Measurements from ENCODE around the gene WFIKKN2.
A peak's percentile ranks its signal among the peaks of the same experiment; 100 is the strongest.
"Not testable (repeated sequence)": the region's sequence is repeated elsewhere in the genome, so short reads cannot be mapped to it uniquely, and the experiment has no call there.

WFIKKN2 gene

DNA sequence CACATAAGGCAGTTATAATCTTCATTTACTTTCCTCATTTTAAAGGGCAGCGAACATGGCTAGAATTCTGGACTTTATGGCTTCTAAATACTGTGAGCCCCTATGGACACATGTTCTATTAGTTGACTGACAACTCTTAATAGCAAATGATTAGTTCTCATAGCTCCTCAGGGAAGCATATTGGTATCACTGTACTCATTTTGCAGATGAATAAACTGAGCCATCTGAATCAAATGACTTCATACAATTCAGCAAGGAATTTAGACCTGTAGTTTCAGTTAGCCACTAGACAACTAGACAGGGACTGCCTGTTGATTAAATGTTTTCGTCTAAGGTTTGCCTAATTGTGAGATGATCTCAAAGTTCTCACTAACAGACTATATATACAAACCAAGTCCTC lies 21.0 kb downstream of the WFIKKN2 start:
- DNase-seq, result no peak

DNA sequence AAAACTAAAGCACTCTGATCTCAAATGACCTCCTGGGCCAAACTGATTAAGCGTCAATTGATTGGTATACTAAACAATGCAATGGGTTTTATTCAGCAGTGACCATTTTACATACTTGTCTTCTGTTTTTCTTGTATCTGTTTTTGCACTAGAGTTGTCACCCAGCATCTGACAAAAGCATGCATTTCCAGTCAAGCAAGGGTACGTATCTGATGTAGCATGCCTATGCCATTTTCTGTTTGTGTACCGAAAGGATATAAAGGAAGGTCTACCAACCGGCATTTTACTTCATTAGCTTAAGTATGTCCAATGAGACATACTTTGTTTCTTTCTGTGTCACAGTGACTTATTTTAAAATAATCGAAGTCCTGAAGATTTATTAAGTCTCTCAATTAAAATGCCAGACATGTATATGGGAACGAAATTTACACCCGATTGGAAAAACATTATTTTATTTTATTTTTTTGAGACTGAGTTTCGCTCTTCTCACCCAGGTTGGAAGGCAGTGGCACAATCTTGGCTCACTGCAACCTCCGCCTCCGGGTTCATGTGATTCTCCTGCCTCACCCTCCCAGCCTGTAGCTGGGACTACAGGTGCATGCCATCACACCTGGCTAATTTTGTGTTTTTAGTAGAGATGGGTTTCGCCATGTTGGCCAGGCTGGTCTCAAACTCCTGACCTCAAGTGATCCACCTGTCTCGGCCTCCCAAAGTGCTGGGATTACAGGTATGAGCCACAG lies 23.3 kb downstream of the WFIKKN2 start:
- no peak for DNase-seq

DNA sequence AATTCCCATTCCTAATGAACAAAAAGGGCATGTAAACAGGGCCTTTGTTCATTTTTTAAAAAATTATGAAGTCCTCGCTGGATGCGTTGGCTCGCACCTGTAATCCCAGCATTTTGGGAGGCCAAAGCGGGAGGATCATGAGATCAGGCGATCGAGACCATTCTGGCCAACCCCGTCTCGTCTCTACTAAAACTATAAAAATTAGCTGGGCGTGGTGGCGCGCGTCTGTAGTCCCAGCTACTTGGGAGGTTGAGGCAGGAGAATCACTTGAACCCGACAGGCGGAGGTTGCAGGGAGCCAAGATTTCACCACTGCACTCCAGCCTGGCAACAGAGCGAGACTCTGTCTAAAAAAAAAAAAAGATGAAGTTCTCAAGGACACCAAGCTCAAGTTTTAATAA lies 24.3 kb downstream of the WFIKKN2 start:
- DNase-seq, result not testable (repeated sequence)

DNA sequence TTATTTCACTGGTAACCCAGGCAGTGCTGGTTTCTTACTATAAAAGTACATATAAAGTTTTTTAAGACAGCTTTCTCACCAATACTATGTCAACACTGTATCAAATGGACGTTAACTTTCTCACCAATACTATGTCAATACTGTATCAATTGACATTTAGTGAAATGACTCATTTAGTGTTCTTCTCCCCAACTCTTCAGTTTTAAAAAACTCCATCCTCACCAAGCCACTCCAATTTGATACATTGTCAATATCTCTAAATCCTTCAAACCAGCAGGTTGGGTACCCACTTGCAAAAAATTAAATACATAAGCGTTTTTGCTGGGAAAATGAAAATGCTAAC lies 25.9 kb downstream of the WFIKKN2 start:
- no peak for DNase-seq

DNA sequence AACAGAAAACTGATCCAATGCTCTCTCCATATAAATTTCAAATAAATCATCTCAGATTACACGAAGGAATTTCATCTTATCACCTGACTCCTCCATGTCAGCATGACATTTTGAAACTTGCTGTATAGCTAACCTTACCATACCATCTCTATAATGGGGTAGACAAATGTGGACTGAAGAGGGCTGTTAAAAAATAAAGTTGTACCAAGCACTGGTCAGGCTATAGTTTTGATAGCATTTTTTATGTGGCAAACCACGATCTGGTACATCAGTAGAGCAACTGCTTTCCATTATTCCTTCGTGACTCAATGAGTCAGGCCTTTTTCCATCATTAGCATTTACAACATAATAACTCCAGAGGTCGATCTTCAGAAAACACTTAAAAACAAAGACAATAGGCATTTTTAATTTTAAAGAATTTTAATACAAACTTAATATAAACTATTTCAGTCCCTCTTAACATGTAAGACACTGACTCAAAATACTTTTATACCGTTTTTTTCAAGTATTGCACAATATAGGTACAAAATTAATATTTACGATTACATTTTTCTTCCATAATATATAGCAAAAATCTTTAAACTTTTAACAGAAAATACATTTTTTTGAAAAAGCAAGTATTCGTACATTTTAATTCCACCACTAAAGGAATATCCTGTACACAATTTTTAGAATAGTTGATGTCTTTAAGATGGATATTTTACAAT lies 26.6 kb downstream of the WFIKKN2 start:
- DNase-seq, result peak; percentile 17

DNA sequence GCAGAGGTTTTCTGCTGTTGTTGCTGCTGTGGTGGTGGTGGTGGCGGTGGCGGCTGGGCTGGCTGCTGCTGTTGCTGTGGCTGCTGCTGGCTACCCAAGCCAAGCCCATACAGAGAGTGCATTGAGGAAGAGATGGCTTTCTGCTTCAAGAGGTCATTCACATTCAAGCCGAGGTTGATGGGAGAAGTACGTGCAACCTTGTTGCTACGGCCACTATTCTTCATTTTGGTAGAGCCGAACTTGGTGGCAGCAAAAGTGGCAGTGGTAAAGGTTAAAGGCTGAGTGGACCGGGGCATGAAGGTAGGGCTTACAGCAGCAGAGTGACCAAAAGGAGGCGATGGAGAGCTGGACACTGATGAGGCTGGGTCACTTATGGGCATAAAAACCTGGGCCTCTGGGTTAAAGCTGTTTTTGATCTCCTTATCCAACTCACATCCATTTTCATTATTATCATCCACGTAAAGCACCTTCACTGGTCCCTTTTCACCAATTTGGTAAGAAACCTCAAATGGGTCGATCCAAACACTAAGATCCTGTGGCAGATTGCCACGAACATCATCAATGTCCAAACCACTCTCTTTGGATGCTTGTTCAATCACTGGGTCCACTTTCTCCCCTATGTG lies 27.9 kb downstream of the WFIKKN2 start:
- no peak for DNase-seq

DNA sequence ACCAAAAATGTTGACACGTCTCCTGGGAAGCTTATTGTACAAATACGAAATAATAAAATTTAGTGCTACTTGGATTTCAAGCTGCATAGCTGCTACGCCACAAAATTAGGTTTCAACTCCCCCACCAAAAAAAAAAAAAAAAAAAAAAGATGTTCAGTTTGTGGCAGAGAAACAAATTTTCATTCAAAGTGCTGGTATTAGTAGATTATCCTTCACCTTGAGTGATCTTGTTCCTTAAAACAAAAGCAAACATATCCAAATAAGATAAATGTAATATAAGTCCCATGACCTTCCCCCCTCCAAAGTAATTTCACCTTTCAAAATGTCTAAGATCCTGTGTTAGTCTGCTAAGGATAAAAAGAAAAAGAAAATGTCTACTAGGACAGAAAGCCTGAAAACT lies 28.5 kb downstream of the WFIKKN2 start:
- no peak for DNase-seq

DNA sequence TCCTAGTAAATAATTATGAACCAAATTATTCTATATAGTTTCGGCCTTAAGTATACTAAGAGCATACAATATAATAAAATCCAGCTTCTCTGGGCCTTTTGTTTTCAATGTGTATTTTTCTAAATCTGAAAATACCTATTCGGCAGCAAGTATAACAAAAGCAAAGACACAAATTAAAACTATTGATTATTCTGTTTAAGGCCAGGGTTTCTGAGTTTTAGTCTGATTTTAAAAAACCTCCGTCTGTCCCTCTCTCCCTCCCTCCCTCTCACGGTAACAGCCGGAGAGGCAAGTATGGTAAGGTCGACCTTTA lies 29.3 kb downstream of the WFIKKN2 start:
- DNase-seq, result no peak

DNA sequence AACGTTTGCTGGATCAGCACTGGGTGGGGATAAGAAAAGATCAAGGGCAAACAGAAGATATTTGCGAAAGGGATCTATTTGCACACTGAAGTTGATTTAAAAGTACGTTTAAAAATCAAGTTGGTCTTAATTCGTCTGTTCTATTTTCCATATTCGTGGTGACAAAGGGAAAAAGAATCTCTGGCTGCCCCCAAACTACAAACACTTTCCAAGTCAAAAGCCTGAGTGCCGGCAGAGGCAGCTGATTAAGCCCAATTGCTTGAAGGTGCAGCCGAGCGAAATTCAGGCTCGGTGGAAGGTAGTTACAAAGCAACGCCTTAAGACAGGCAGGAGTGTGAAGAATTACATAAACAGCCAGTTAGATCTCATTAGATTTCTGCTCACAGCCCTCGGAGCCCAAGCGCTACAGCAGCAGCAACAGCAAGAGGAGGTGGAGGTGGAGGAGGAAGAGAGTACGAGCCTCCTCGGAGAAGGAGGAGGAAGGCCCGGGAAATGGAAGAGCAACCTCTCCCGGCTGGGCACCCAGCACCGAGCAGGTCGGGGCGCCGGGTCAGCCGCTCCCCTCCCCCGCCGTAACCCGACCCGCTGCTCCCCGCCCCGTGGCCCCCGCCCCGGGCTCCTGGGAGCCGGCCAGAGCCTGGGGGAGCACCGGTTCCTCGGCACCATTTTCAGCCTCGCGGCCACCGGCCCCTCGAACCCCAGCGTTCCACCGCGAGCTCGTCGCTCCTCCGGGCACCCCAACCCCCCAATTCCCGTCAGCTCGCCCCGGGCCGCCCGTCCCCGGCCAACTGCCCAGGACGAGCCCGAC lies 29.9 kb downstream of the WFIKKN2 start:
- peak; percentile 37 for DNase-seq

DNA sequence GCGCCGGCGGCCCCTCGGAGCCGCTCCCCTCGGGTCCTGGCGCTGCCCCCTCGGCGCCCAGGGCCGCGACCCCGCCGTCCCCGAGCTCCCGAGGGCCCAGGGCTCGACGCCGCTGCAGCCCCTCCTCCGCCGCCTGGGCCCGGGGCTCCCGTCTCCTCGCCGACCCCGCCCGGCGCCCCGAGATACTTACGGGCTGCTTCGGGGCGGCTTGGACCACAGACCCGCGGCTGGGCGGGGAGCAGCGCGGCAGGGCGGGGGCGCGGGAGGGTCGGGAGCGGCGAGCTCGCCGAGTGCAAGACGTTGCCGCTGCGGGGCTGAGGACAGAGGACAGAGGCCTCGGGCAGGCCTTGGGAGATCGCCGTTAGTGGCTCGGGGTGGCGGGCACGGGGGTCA lies 30.5 kb downstream of the WFIKKN2 start:
- DNase-seq, result no peak

DNA sequence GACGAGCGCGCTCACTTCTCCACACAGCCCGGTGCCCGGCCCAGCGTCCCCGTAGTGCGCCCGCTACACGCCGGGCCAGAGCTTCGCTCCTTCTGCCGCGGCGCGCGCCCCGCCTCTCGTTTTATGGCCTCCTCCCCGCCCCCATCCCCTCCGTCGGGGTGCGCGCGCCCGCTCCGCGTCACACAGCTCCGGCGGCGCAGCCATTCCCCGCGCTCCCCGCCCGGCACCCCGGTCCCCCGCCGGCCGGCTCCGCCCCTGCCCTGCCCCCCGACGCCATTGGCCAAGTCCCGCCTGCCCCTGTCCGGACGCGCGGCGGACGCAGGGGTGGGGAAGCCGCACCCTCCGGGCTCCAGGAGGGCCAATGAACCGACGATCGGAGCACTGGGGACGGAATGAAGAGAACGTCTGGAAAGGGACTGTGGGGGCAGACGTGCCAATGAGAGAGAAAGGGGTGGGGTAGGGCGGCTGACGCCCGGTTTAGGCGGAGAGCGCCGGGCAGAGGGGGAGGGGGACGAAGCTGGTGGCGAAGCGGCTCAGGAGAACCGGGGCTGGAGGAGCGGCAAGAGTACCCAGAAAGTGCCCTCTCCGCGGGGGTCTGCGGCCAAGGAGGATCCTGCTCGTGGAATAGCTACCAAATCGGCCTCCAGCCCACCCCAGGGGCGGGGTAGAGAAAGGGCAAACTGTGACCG lies 31.0 kb downstream of the WFIKKN2 start, which contains the start of gene TOB1:
Gene TOB1 (minus strand): TSS at position 94 of the 689 bp plus-strand sequence. CDS start 2,337 bp downstream, outside the sequence.
- DNase-seq, result peak; percentile 96

DNA sequence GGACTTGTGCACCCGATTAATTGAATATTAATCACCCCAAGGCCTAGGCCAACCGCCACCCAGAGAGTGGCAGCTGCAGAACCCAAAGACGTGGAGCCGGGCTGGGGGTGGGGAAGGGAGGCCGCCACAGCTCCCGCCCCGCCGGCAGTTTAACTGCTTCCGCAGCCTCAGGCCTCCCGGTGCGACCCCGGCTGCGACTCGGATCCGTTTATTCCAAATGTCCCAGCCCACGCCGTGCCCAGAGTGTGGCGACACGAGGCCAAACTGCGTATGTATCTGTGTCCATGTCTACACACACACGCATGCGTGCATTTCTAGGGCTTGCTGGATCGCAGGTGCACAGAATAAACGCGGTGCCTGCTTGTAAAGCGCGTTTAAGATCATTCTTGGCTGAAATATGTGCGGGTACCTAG lies 31.6 kb downstream of the WFIKKN2 start:
- DNase-seq, result peak; percentile 44

DNA sequence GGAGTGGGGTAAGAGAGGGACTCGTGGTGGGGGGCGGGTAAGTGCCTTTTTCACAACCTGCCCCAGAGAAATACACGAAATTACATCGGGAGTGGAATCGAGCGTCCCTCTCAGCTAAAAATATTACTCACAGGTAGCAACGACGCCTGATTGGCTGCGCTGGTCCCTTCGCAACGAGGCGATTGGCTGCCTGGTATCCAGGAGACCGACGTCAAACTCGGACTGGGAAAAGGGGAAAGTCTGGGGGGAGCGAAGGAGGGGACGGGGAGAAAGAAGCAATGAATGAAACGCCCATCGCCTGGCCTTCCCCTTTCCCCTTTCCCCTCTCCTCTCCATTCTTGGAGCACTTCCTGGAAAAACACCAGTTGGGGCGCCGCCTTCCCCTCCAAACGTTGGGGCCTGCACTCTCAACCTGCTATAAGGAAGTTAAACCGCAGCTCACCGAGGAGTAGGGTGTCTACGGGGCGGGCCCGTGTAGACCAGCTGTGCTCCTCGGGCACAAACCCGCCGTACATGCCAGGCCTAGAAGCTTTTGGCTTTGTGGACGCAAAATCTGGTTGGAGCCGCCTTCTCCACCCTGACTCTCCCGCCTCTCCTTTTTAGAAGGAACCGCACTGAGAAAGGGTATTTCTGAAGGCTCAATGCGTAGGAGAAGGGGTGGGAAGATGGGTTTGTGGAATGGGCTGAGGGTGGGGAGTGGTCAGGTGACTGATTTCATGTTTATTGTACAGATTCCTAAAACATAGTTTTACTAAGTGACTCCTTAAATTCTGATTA lies 32.2 kb downstream of the WFIKKN2 start:
- peak; percentile 82 for DNase-seq

DNA sequence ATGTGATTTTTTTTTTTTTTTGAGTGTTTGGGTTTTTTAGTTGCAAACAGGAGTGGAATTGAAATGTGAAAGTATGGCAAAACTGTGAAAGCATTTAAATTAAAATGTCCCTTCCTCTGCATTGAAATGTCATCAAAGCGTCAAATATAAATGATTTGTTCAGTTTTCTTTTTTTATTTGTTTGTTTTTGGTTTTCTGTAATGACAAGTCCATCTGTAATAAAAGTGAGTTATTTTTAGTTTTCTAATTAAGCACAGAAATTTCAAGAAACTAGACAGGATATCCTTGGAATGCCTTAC lies 32.7 kb downstream of the WFIKKN2 start:
- DNase-seq, result no peak

DNA sequence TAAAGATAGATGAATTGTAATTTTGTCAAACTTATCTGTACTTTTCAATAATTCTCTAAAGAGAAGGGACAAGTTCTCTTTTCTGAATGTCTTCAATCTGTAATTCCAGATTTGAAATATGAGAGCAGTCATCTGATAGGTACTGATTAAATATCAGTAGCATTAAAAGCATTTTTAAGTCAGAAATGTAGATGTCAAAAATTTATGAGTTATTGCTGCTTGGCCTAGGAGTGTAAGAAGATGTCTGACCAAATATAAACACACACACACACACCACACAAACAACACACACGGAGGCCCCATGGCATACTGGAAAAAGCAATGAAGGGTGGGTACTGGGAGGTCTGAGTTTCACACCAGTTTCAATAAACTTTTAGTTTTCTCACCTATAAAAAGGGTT lies 33.2 kb downstream of the WFIKKN2 start:
- DNase-seq, result no peak

DNA sequence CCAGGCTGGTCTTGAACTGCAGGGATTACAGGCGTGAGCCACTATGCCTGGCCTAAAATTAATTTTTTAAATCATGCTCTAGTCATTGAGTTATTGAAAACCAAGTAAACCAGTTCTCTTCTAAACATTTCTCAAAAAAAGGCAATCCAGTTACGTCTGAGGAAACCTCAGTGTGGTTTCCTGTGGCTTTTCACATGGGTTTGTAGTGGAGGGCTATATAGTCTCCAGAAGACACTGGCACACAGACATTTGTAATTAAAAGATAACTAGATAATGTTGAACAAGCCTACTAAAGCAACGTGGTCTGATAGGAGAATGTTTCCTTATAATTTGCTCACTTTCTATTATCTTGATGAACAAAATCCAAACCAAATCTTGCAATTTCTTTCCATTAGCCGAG lies 36.0 kb downstream of the WFIKKN2 start:
- no peak for DNase-seq

DNA sequence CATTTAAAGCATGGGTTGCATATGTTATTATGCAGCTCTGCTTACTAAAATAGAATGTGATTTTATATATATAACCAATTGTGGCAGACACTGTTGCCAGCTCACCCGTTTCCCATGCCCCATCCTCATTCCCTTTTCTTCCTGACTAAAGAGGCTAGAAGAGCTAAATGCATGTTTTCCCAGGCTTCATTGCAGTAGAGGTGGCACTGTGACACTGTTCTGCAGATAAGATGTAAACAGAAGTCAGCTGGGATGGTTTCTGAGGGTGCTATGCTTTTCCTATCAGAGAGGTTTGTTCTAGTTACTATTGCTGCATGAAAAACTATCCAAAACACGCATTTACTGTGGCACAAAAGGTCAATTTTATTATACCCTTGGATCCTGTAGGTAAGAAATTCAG lies 36.5 kb downstream of the WFIKKN2 start:
- DNase-seq, result no peak

DNA sequence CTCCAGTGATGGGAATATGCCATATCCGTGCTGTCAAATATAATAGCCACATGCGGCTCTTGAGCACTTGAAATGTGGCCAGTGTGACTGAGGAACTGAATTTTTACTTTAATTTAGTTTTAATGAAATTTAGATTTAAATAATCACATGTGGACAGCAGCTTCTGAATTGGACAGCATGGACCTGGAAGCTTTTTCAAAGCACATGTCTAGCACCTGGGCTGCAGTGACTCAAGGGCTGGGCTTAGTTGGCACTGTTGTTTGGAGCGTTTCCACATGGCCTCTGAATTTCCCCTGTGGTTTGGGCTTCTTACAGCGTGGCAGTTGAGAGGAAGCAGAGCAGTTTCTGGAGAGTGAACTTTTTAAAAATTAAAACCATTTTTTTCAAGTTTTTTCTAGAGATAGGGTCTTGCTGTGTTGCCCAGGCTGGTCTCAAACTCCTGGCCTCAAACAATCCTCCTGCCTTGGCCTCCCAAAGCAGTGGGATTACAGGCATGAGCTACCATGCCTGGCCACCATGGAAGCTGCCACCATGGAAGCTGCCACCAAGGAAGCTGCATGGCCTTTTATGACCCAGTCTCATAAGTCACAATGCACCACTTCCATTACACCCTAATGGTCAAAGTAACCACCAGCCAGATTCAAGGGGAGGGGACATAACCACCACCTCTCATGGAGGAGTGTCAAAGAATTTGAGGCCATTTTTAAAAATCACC lies 37.5 kb downstream of the WFIKKN2 start:
- peak; percentile 31 for DNase-seq

DNA sequence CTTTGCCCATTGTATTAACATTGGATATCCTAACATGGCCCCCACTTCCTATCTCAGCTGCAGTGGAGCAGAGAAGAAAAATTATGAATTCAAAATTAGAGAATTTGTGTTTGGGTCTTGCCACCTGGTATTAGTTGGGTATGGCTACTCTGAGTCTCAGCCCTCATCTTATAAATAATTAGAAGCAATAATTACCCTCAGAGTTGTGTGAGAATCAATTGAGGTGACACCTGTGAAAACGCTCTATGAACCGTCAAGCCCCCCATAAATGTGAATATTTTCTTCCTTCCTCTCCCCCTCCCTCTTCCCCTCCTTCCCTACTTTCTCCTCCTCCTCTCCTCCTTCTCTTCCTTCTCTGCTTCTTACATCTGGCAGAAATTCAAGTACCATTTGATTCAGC lies 39.7 kb downstream of the WFIKKN2 start:
- DNase-seq, result no peak

DNA sequence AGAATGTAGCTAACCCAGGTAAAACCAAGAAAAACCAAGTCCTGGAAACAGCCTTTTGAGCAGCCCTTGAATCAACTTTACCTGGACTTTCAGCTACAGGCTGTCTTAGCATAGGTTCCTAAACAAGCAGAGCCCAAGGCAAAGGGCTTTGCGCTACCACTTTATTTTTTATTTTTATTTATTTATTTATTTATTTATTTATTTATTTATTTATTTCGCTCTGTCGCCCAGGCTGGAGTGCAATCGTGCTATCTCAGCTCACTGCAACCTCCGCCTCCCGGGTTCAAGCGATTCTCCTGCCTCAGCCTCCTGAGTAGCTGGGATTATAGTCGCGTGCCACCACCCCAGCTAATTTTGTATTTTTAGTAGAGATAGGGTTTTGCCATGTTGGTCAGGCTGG lies 41.7 kb downstream of the WFIKKN2 start:
- not testable (repeated sequence) for DNase-seq

DNA sequence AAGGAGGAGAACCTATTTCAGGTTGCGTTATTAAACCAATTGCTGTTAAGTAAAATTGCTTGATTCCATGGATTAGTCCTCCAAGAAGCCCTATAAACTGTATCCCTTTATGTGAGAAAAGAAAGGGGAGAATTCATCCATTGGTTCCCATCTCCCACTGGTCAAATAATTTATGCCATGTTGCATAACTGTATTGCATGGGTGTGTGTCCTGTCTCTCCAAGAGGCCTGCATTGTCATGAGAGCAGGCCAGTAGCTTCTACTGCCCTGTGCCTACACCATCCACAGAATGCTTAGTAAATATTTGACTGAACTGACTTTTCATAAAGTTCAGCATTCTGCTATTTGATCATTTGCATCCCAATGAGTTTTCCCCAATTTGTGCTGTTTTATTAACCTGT lies 42.5 kb downstream of the WFIKKN2 start:
- no peak for DNase-seq

All from fibroblast of skin of abdomen (primary cell).